Panc1 (cell line): ENCODE results near the gene TBX2. TPM values are rescaled to one million over a fixed set of nuclear protein-coding genes. Genes with fewer than 3 reads are reported as not detected.

Experiments used
- ATAC-seq: fragments of 200-7000 bp; cut with Tn5 transposase; 2 replicates; pipeline ENCODE4 v1.9.1; 2020; ENCODE audit warnings: mild to moderate bottlenecking, moderate library complexity
- BruUV-seq: library from RNA; stranded (reverse); fragments of 400-500 nt; replicated peaks from 2 replicates; lab custom pipeline; 2021; lab: Mats Ljungman, UMichigan
- CTCF ChIA-PET: fragments of 300-600 bp; sonication (Branson Sonifier 250); formaldehyde crosslinking; loops from one replicate; lab custom pipeline; 2022; ENCODE audit warnings: antibody characterized with exemption; lab: Charles Lee
- POLR2A ChIA-PET: fragments of 300-600 bp; sonication (Branson Sonifier 250); formaldehyde crosslinking; loops from one replicate; lab custom pipeline; 2022; ENCODE audit warnings: antibody characterized with exemption; lab: Charles Lee
- DNase-seq: peaks from one replicate; pipeline ENCODE4 v3.0.0-alpha.2; 2010; ENCODE audit warnings: low read depth, low spot score
- H3K27ac ChIP-seq: 2 replicates; pipeline ENCODE4 v1.5.1; 2011; ENCODE audit warnings: mild to moderate bottlenecking, low read length, inconsistent platforms
- H3K27me3 ChIP-seq: fragments of 200-500 bp; sonication (Bioruptor generic); 2 replicates; pipeline ENCODE4 v1.6.0; 2014; ENCODE audit warnings: low read length, inconsistent platforms; ENCODE audit not compliant: control insufficient read depth, insufficient read depth
- H3K36me3 ChIP-seq: fragments of 200-500 bp; sonication (Bioruptor generic); 2 replicates; pipeline ENCODE4 v1.5.1; 2014; ENCODE audit warnings: inconsistent platforms, mild to moderate bottlenecking, low read length, moderate library complexity; ENCODE audit not compliant: control insufficient read depth, insufficient read depth
- H3K4me1 ChIP-seq: 2 replicates; pipeline ENCODE4 v1.5.1; 2011; ENCODE audit warnings: inconsistent platforms, mild to moderate bottlenecking, low read length, moderate library complexity; ENCODE audit not compliant: control insufficient read depth, insufficient read depth
- H3K4me3 ChIP-seq, 2 experiments: 2 replicates each; pipeline ENCODE4 v1.5.1; 2011 to 2012; ENCODE audit warnings: low read depth in 2 of 2, low read length in 2 of 2, mild to moderate bottlenecking in 2 of 2, inconsistent platforms in 1 of 2, moderate library complexity in 1 of 2
- H3K9me3 ChIP-seq: fragments of 200-500 bp; sonication (Bioruptor generic); 2 replicates; pipeline ENCODE4 v1.5.1; 2014; ENCODE audit warnings: low read depth, mild to moderate bottlenecking, inconsistent platforms, low read length, moderate library complexity; ENCODE audit not compliant: control insufficient read depth, insufficient read depth
- CTCF ChIP-seq: fragments of 450-650 bp; IDR thresholded peaks from 2 replicates; pipeline ENCODE4 v1.5.1; 2017; ENCODE audit warnings: mild to moderate bottlenecking
- POLR2AphosphoS5 ChIP-seq: IDR thresholded peaks from 2 replicates; pipeline ENCODE4 v1.6.1; 2012; ENCODE audit warnings: mild to moderate bottlenecking, low read depth, low read length, moderate library complexity
- REST ChIP-seq, 2 experiments: IDR thresholded peaks; 2 replicates each; pipeline ENCODE4 v1.6.1; 2011 to 2012; ENCODE audit warnings: low read depth in 2 of 2, control low read depth in 1 of 2, low read length in 1 of 2, mild to moderate bottlenecking in 1 of 2, moderate library complexity in 1 of 2; ENCODE audit not compliant: insufficient read depth in 1 of 2
- SIN3A ChIP-seq: IDR thresholded peaks from 2 replicates; pipeline ENCODE4 v1.6.1; 2012; ENCODE audit warnings: low read depth, mild to moderate bottlenecking, low read length, moderate library complexity, borderline replicate concordance; ENCODE audit not compliant: insufficient read depth
- TCF7L2 ChIP-seq: IDR thresholded peaks from 2 replicates; pipeline ENCODE4 v1.6.1; 2011; ENCODE audit warnings: mild to moderate bottlenecking, low read depth, low read length, inconsistent platforms
- in situ Hi-C: cut with HindIII; loops from 2 replicates; pipeline ENCODE4 v1.10.0; 2016; ENCODE audit warnings: low sequenced_read_pairs, low pct_unique_long_range_greater_than_20kb
- intact Hi-C: fragments of 100-400 bp; cut with micrococcal nuclease; formaldehyde crosslinking; loops from one replicate; pipeline ENCODE4 v1.10.0; 2022; ENCODE audit not compliant: unreplicated experiment
- total RNA-seq: library from RNA; stranded (reverse); gene quantifications from one replicate; pipeline ENCODE4 v1.2.1, GENCODE V29; 2021; ENCODE audit not compliant: unreplicated experiment

The TBX2 gene
- total RNA-seq, 1 experiment from 2014 or later = 35.6 TPM

DNA sequence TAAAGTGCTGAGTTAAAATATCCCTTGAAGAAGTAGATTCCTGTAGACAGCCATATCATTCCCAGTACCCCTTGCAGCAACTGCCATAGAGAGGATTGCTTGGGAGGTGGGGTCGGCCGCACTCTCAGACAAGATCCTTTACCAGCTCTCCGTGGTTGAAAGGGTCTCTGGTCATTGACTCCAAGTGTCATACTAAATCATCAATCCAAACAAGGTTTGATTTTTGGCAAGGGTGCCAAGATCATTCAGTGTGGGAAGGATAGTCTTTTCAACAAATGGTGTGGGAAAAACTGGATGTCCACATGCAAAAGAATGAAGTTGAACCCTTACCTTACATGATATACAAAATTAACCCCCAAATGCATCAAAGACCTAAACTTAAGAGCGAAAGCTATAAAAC is 21.8 kb downstream of the TBX2 start:
- no peak for TF ChIP-seq REST (IDR thresholded peaks at IDR 0.05; ENCODE audit: insufficient read depth in 1 of 2, low read depth in 2 of 2, low read length in 1 of 2)
- no peak for TF ChIP-seq TCF7L2
- TF ChIP-seq POLR2AphosphoS5 = no peak
- TF ChIP-seq SIN3A = no peak
- no peak for TF ChIP-seq CTCF
- intact Hi-C loops (no loop called here), in situ Hi-C loops (no loop called here)
- peaks cover 2% of the 10 kb centered on the region; the same call in 1 of the 2 replicates for H3K4me1 ChIP-seq
- DNase-seq (no peak), ATAC-seq (no peak)
- H3K36me3 ChIP-seq = no peaks in the 10 kb centered on the region
- ChIA-PET POLR2A (no interaction called here), CTCF (no interaction called here)
- no TSS peak for BruUV-seq
- no peaks in the 10 kb centered on the region for H3K9me3 ChIP-seq
- no peaks in the 10 kb centered on the region; the same call in 1 of the 2 replicates for H3K27me3 ChIP-seq
- H3K4me3 ChIP-seq = no peak overlapping the region
- no peak overlapping the region for H3K27ac ChIP-seq

DNA sequence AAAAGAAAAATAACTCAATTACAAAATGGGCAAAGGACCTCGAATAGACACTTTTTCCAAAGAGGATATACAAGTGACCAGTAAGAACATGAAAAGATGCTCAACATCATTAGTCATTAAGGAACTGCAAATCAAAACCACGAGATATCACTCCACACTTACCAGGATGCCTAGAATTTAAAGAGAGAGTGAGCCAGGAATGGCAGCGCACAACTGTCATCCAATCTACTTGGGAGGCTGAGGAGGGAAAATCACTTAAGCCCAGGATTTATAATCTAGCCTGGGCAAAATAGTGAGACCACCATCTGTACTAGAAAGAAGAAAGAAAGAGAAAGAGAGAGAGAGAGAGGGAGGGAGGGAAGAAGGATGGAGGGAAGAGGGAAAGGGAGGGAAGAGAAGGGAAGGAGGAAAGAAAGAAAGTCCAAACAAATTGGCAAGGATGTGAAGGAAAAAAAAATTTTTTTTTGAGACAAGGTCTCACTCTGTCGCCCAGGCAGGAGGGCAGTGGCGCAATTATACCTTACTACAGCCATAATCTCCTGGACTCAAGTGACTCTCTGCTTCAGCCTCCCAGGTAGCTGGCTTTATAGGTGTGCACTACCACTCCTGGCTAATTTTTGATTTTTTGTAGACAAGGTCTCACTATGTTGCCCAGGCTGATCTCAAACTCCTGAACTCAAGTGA is 22.6 kb downstream of the TBX2 start:
- Histone ChIP-seq H3K9me3 (no peaks in the 10 kb centered on the region), H3K4me1 (no peaks in the 10 kb centered on the region), H3K27me3 (no peaks in the 10 kb centered on the region; the same call in 1 of the 2 replicates), H3K36me3 (no peaks in the 10 kb centered on the region), H3K27ac (no peak overlapping the region), H3K4me3 (no peak overlapping the region)
- ATAC-seq (no peak), DNase-seq (no peak)
- no peak for TF ChIP-seq TCF7L2
- no peak for TF ChIP-seq REST (IDR thresholded peaks at IDR 0.05; ENCODE audit: insufficient read depth in 1 of 2, low read depth in 2 of 2, low read length in 1 of 2)
- TF ChIP-seq SIN3A = no peak
- TF ChIP-seq POLR2AphosphoS5 = no peak
- no peak for TF ChIP-seq CTCF
- ChIA-PET CTCF (no interaction called here), POLR2A (no interaction called here)
- no TSS peak for BruUV-seq
- in situ Hi-C loops = no loop called here
- intact Hi-C loops = no loop called here
